ENCODE measurements around the gene CFAP97D2.

- no peak for TF ChIP-seq CTCF (IDR thresholded peaks at IDR 0.05; ENCODE audit: low read depth, low read length, poor library complexity, severe bottlenecking)
- no peak for TF ChIP-seq EZH2phosphoT487 (IDR thresholded peaks at IDR 0.05; ENCODE audit: borderline replicate concordance, low read length)
Observed at GRCh38 chr13:114151031-114151430, 28.0 kb upstream of the CFAP97D2 start.

All from DOHH2 (cell line).